ENCODE measurements around the gene TMEM59.

TMEM59 gene

DNA sequence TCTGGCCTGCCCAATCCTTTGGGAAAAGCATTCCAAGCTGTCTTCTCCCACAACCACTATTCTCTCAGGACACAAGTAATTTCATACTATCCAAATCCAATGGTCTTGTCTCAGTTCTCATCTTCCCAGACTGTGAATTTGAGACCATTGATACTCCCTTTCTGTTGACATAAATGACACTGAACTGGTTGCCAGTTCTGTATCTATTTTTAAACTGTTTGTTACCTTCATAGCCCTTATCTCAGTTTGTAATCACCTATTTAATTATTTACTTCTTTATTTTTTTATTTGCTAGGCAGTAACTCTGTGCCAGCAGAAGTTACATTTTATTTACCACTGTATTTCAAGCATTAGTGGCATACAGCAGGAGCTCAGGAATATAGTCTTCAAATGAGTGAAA is 24.4 kb upstream of the TMEM59 start:
- Histone ChIP-seq H3K4me1 (ENCODE audit: insufficient read depth, poor library complexity, severe bottlenecking) (no peaks in the 10 kb centered on the region), H3K27me3 (ENCODE audit: insufficient read depth, poor library complexity, severe bottlenecking) (no peaks in the 10 kb centered on the region), H3K4me3 (ENCODE audit: severe bottlenecking) (no peak overlapping the region), H3K36me3 (ENCODE audit: low read depth) (no peaks in the 10 kb centered on the region), H3K27ac (ENCODE audit: poor library complexity, severe bottlenecking) (no peak overlapping the region), H3K9me3 (ENCODE audit: severe bottlenecking) (no peaks in the 10 kb centered on the region)
- ATAC-seq (ENCODE audit: low read depth) (no peak), DNase-seq (ENCODE audit: low spot score) (no peak)
- TF ChIP-seq, protein P1, sequence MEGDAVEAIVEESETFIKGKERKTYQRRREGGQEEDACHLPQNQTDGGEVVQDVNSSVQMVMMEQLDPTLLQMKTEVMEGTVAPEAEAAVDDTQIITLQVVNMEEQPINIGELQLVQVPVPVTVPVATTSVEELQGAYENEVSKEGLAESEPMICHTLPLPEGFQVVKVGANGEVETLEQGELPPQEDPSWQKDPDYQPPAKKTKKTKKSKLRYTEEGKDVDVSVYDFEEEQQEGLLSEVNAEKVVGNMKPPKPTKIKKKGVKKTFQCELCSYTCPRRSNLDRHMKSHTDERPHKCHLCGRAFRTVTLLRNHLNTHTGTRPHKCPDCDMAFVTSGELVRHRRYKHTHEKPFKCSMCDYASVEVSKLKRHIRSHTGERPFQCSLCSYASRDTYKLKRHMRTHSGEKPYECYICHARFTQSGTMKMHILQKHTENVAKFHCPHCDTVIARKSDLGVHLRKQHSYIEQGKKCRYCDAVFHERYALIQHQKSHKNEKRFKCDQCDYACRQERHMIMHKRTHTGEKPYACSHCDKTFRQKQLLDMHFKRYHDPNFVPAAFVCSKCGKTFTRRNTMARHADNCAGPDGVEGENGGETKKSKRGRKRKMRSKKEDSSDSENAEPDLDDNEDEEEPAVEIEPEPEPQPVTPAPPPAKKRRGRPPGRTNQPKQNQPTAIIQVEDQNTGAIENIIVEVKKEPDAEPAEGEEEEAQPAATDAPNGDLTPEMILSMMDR (IDR thresholded peaks at IDR 0.05; ENCODE audit: poor library complexity, severe bottlenecking) = no peak

DNA sequence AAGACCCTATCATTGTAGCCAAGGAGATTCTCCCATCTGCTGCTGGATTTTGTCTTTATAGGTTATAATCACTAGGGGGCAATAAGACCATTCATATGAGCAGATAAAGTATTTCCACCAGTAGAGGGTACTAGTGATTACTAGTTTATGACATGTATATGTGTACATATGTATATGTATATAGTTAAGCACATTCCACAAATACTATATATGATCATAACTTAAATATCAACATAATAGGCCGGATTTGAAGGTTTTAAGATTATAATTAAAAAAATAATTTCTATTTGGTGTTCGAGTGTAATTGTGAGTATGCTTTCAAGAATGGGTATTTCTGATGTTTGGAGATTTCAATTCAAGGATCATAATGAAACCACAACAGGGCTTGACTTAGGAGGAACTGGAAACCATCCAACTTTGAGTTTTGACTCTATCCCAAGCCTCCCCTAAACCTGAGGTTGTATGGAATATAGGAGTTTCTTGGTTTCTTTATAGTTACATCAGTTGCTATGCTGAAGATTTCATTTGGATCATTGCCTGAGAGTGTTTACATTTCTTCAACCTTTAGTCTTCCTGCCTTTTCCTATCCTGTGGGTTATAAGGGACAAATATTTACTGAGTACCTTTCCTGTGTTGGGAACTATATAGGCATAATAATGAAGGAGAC is 17.3 kb upstream of the TMEM59 start:
- H3K4me1 ChIP-seq (ENCODE audit: insufficient read depth, poor library complexity, severe bottlenecking) = no peaks in the 10 kb centered on the region
- H3K27ac ChIP-seq (ENCODE audit: poor library complexity, severe bottlenecking) = no peak overlapping the region
- H3K9me3 ChIP-seq (ENCODE audit: severe bottlenecking) = no peaks in the 10 kb centered on the region
- peaks cover 5% of the 10 kb centered on the region for H3K36me3 ChIP-seq (ENCODE audit: low read depth)
- no peaks in the 10 kb centered on the region for H3K27me3 ChIP-seq (ENCODE audit: insufficient read depth, poor library complexity, severe bottlenecking)
- TF ChIP-seq, protein P1 (IDR thresholded peaks at IDR 0.05; ENCODE audit: poor library complexity, severe bottlenecking) = peak; percentile 91
- ATAC-seq (ENCODE audit: low read depth) = peak; percentile 80
- no peak overlapping the region for H3K4me3 ChIP-seq (ENCODE audit: severe bottlenecking)
- no peak for DNase-seq (ENCODE audit: low spot score)

DNA sequence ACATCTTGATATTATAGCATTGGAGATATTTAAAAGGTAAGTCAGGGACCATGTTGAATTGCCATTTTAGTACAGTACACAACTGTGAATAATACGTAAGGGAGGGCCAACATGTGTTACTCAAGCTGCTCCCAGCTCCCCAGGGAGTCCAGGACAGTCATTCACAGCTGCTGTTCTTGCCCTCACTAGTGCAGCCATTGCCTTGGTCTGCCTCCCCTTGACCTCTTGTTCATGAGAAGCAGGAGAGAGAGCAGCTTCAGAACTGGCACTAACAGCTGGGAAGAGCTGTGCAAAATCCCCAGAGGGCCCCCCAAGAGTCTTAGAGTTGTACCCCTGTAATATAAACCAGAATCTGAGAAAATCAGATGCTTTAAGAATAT is 16.8 kb upstream of the TMEM59 start:
- DNase-seq (ENCODE audit: low spot score) = no peak
- TF ChIP-seq, protein P1 (IDR thresholded peaks at IDR 0.05; ENCODE audit: poor library complexity, severe bottlenecking) = no peak
- ATAC-seq (ENCODE audit: low read depth) = 0 out of 3 replicates have a peak, but pooled peaks have one; percentile 17

DNA sequence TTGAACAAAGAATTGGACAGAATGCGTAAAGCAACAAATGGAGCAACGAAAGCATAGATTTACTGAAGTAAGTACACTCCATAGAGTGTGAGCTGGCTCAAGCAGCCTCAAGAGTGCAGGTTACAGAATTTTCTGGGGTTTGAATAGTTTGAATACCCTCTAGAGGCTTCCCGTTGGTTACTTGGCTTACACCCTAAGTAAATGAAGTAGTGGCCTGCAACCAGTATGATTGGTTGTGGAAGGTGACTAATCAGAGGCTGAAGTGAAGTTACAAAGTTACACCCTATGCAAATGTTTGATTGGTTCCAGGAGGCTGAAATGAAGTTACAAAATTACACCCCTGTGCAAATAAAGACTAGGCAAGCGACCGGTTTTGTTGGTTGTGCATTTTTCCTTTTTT is 11.3 kb upstream of the TMEM59 start:
- no peak overlapping the region for H3K27ac ChIP-seq (ENCODE audit: poor library complexity, severe bottlenecking)
- no peaks in the 10 kb centered on the region for H3K9me3 ChIP-seq (ENCODE audit: severe bottlenecking)
- no peaks in the 10 kb centered on the region for H3K4me1 ChIP-seq (ENCODE audit: insufficient read depth, poor library complexity, severe bottlenecking)
- H3K36me3 ChIP-seq (ENCODE audit: low read depth) = no peaks in the 10 kb centered on the region
- no peak for ATAC-seq (ENCODE audit: low read depth)
- no peaks in the 10 kb centered on the region for H3K27me3 ChIP-seq (ENCODE audit: insufficient read depth, poor library complexity, severe bottlenecking)
- no peak for DNase-seq (ENCODE audit: low spot score)
- TF ChIP-seq, protein P1 (IDR thresholded peaks at IDR 0.05; ENCODE audit: poor library complexity, severe bottlenecking) = no peak
- no peak overlapping the region for H3K4me3 ChIP-seq (ENCODE audit: severe bottlenecking)

More for the DNA sequence above, 16.8 kb upstream of the TMEM59 start:
- Histone ChIP-seq H3K27me3 (ENCODE audit: insufficient read depth, poor library complexity, severe bottlenecking) (no peaks in the 10 kb centered on the region), H3K4me3 (ENCODE audit: severe bottlenecking) (no peak overlapping the region), H3K27ac (ENCODE audit: poor library complexity, severe bottlenecking) (no peak overlapping the region), H3K4me1 (ENCODE audit: insufficient read depth, poor library complexity, severe bottlenecking) (no peaks in the 10 kb centered on the region), H3K9me3 (ENCODE audit: severe bottlenecking) (no peaks in the 10 kb centered on the region), H3K36me3 (ENCODE audit: low read depth) (peaks cover 5% of the 10 kb centered on the region)

DNA sequence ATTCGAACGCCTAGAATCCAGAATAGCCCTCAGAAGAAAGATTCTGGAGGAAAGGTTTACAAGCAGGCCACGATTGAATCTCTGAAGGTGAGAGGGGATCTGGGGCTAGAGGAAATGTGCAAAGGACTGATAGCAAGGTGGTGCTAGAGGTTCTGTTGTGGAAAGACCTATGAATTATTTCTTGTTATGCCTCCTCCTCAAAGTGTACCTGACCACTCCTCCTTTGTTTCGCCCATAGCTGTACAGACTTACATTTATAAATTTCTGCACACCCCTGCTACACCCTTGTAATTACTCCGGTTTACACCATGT is 1.4 kb upstream of the TMEM59 start:
- Histone ChIP-seq H3K9me3 (ENCODE audit: severe bottlenecking) (no peaks in the 10 kb centered on the region), H3K36me3 (ENCODE audit: low read depth) (peaks cover 5% of the 10 kb centered on the region; the same call in 1 of the 2 replicates), H3K27ac (ENCODE audit: poor library complexity, severe bottlenecking) (no peak overlapping the region), H3K4me3 (ENCODE audit: severe bottlenecking) (peak overlapping the region; percentile 85), H3K27me3 (ENCODE audit: insufficient read depth, poor library complexity, severe bottlenecking) (no peaks in the 10 kb centered on the region), H3K4me1 (ENCODE audit: insufficient read depth, poor library complexity, severe bottlenecking) (peaks cover 9% of the 10 kb centered on the region)
- TF ChIP-seq, protein P1 (IDR thresholded peaks at IDR 0.05; ENCODE audit: poor library complexity, severe bottlenecking) = no peak
- ATAC-seq (ENCODE audit: low read depth) = no peak
- no peak for DNase-seq (ENCODE audit: low spot score)
